ENCODE data around the gene ELL2. TPM values are rescaled to one million over a fixed set of nuclear protein-coding genes. Genes with fewer than 3 reads are reported as not detected.

The ELL2 gene
- polyA plus RNA-seq, 1 donor (not counting 4 experiments of a cell fraction or from before 2014, with no cell fraction given) = 100 TPM

DNA sequence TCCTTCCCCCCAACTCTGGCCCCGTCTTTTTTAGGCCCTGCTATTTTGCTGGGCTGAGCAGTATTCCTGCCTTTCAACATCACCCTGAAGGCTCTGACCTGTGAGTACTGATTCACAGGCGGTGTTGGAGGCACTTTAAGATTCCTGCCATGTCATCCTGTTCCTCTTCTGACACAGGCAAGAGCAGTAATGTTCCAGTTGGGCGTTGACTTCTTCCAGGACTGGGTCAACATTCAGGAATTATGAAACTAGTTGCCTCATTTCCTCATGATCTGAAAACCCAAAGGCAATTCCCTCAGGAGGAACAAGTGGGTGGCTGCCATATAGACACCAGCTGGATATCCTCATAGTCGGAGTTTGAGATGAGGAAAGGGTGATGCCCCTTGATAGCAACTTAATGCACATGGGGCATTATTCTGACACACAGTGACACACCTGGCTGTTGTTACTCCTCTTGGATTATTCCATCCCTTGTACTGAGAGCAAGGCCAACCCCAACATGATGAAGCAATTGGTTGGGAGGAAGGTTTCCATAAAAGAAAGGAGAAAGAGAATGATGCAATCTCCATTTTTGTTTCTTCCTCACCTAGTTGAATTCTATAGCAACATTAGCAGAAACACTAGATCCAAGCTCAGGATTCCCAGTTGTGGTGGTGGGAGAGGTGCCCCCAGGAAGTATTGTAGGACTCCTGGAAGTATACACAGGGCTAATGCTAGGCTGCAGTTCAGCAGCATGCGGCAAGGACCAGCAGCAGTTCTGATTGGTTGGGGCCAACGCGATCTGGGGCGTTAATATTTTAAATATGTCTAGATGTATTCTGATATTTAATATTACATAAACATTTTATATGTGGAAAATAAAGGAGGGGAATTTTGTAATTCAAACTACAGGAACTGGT lies 119.5 kb downstream of the ELL2 start:
- Histone ChIP-seq H3K9me3 (ENCODE audit: control insufficient read depth, low read depth, low read length) (no peaks in the 10 kb centered on the region), H3K4me1 (ENCODE audit: control insufficient read depth, extremely low read depth, insufficient read depth, low read length) (peaks cover 7% of the 10 kb centered on the region), H3K9me1 (ENCODE audit: control insufficient read depth, extremely low read depth, insufficient read depth, low read length) (no peaks in the 10 kb centered on the region), H3K27ac (ENCODE audit: control insufficient read depth, insufficient read depth, low read length) (no peak overlapping the region), H3K4me2 (ENCODE audit: control insufficient read depth, extremely low read depth, insufficient read depth, low read depth, low read length) (no peak overlapping the region), H3K79me2 (ENCODE audit: control insufficient read depth, insufficient read depth, low read length) (no peaks in the 10 kb centered on the region), H2AFZ (ENCODE audit: control insufficient read depth, low read length) (no peak overlapping the region), H4K20me1 (ENCODE audit: control insufficient read depth, extremely low read depth, insufficient read depth, low read length) (no peaks in the 10 kb centered on the region), H3K4me3 (ENCODE audit: control insufficient read depth in 2 of 3, extremely low read depth in 1 of 3, insufficient read depth in 2 of 3, low read depth in 1 of 3, low read length in 3 of 3) (no peak overlapping the region), H3K9ac (ENCODE audit: control insufficient read depth, extremely low read depth, insufficient read depth, low read length) (no peak overlapping the region), H3K36me3 (ENCODE audit: control insufficient read depth in 2 of 2, extremely low read depth in 1 of 2, insufficient read depth in 2 of 2, low read length in 2 of 2) (no peaks in the 10 kb centered on the region), H3K27me3 (ENCODE audit: control insufficient read depth, extremely low read depth, insufficient read depth, low read length) (no peaks in the 10 kb centered on the region)
- FAIRE-seq (no peak), DNase-seq (ENCODE audit: low read depth, low spot score) (no peak)
- TF ChIP-seq, protein P1, sequence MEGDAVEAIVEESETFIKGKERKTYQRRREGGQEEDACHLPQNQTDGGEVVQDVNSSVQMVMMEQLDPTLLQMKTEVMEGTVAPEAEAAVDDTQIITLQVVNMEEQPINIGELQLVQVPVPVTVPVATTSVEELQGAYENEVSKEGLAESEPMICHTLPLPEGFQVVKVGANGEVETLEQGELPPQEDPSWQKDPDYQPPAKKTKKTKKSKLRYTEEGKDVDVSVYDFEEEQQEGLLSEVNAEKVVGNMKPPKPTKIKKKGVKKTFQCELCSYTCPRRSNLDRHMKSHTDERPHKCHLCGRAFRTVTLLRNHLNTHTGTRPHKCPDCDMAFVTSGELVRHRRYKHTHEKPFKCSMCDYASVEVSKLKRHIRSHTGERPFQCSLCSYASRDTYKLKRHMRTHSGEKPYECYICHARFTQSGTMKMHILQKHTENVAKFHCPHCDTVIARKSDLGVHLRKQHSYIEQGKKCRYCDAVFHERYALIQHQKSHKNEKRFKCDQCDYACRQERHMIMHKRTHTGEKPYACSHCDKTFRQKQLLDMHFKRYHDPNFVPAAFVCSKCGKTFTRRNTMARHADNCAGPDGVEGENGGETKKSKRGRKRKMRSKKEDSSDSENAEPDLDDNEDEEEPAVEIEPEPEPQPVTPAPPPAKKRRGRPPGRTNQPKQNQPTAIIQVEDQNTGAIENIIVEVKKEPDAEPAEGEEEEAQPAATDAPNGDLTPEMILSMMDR (optimal IDR thresholded peaks at IDR 0.05 in 1 of 3, IDR thresholded peaks at IDR 0.05 in 1 of 3, conservative IDR thresholded peaks at IDR 0.05 in 1 of 3; ENCODE audit: extremely low read depth in 1 of 3, insufficient read depth in 2 of 3, low read length in 3 of 3) = no peak
- TF ChIP-seq EZH2 (IDR thresholded peaks at IDR 0.05; ENCODE audit: low read length) = no peak
- dilution Hi-C loops (cut with MboI; ENCODE audit: extremely low pct_ligation_motif_present, low sequenced_read_pairs) = no loop called here

- Histone ChIP-seq H3K9me1 (ENCODE audit: control insufficient read depth, extremely low read depth, insufficient read depth, low read length) (no peaks in the 10 kb centered on the region), H3K4me2 (ENCODE audit: control insufficient read depth, extremely low read depth, insufficient read depth, low read depth, low read length) (no peak overlapping the region), H2AFZ (ENCODE audit: control insufficient read depth, low read length) (no peak overlapping the region), H3K36me3 (ENCODE audit: control insufficient read depth in 2 of 2, extremely low read depth in 1 of 2, insufficient read depth in 2 of 2, low read length in 2 of 2) (no peaks in the 10 kb centered on the region), H3K79me2 (ENCODE audit: control insufficient read depth, insufficient read depth, low read length) (no peaks in the 10 kb centered on the region), H3K9ac (ENCODE audit: control insufficient read depth, extremely low read depth, insufficient read depth, low read length) (no peak overlapping the region), H3K4me3 (ENCODE audit: control insufficient read depth in 2 of 3, extremely low read depth in 1 of 3, insufficient read depth in 2 of 3, low read depth in 1 of 3, low read length in 3 of 3) (no peak overlapping the region), H3K9me3 (ENCODE audit: control insufficient read depth, low read depth, low read length) (no peaks in the 10 kb centered on the region), H3K4me1 (ENCODE audit: control insufficient read depth, extremely low read depth, insufficient read depth, low read length) (no peaks in the 10 kb centered on the region), H3K27ac (ENCODE audit: control insufficient read depth, insufficient read depth, low read length) (no peak overlapping the region), H3K27me3 (ENCODE audit: control insufficient read depth, extremely low read depth, insufficient read depth, low read length) (no peaks in the 10 kb centered on the region), H4K20me1 (ENCODE audit: control insufficient read depth, extremely low read depth, insufficient read depth, low read length) (no peaks in the 10 kb centered on the region)
- dilution Hi-C loops (cut with MboI; ENCODE audit: extremely low pct_ligation_motif_present, low sequenced_read_pairs) = no loop called here
- no peak for TF ChIP-seq EZH2 (IDR thresholded peaks at IDR 0.05; ENCODE audit: low read length)
- TF ChIP-seq, protein P1 (optimal IDR thresholded peaks at IDR 0.05 in 1 of 3, IDR thresholded peaks at IDR 0.05 in 1 of 3, conservative IDR thresholded peaks at IDR 0.05 in 1 of 3; ENCODE audit: extremely low read depth in 1 of 3, insufficient read depth in 2 of 3, low read length in 3 of 3) = no peak
- DNase-seq (ENCODE audit: low read depth, low spot score) = no peak
- no peak for FAIRE-seq
Observed at GRCh38 chr5:95840956-95841705, 120.5 kb downstream of the ELL2 start.
